ENCODE measurements around the gene SREBF1.

The SREBF1 gene

DNA sequence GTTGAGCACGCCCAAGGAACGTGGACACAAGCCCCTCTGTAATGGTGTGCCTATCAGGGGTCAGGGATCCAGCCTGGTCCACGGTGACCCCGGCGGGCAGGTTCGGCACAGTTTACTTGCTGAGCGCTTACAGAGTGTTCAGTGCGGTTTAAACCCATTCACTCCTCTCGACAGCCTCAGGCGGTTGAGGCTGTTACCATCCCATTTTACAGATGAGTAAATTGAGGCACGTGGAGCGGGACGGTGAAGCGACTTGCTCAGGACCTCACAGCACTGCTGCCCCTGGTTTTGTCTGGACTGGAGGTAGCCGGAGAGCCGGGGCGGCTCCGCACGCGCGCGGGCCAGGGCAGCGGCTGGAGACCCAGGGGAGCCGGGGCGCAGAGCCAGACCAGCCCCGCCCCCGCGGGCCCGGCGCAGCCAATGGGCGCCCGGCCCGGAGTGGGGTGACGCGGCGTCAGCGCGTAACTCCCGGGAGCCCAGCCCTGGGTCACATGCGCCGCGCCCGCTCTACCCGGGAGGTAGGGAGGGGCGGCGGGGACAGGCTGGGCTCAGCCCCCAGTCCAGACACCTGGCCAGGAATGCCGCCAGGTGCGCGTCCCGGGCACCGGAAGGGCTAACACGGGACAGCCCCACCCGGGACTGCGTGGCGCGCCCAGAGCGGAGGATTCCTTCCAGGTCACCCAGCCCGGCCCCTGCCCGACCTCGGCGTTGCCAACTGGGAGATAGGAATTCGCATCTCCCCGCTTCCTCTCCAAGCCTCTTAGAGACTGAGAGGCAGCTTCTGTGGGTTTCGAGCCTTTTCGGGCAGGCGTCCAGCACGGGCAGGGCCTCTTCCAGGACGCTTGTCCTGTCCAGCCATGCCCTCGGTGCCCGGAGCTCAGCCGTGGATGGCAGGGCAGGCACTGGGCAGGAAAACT, 3.3 kb upstream of the SREBF1 start:
- no peak for DNase-seq

- DNase-seq = no peak
Observed at GRCh38 chr17:17837966-17838962, 1.5 kb upstream of the SREBF1 start.

GRCh38 chr17:17837380-17837821, 615 bp upstream of the SREBF1 start:
- no peak for DNase-seq

- DNase-seq = peak; percentile 45
Observed at GRCh38 chr17:17836250-17836817, 452 bp downstream of the SREBF1 start.

- no peak for DNase-seq
Observed at GRCh38 chr17:17835415-17836249, 1.2 kb downstream of the SREBF1 start.

GRCh38 chr17:17834974-17835373, 1.8 kb downstream of the SREBF1 start:
- DNase-seq = no peak

DNA sequence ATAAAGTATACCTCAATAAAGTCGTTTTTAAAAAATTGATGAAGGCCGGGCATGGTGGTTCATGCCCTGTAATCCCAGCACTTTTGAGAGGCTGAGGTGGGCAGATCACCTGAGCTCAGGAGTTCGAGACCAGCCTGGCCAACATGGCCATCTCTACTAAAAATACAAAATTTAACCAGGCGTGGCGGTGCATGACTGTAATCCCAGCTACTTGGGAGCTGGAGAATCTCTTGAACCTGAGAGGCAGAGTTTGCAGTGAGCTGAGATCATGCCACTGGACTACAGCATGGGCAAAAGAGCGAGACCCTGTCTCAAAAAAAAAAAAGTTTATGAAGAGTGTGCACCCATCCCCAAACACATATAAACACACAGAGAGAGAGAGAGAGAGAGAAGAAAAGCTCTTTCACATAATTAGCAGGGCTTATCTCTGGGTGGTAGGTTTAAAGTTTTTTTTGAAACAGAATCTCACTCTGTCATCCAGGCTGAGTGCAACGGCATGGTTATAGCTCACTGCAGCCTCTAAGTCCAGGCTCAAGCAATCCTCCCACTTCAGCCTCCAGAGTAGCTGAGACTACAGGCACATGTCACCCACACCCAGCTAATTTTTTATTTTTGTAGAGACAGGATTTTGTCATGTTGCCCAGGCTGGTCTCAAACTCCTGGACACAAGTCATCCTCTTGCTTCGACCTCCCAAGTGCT, 3.0 kb downstream of the SREBF1 start:
- DNase-seq = no peak

- no peak for DNase-seq
Observed at GRCh38 chr17:17832032-17832363, 4.8 kb downstream of the SREBF1 start.

DNA sequence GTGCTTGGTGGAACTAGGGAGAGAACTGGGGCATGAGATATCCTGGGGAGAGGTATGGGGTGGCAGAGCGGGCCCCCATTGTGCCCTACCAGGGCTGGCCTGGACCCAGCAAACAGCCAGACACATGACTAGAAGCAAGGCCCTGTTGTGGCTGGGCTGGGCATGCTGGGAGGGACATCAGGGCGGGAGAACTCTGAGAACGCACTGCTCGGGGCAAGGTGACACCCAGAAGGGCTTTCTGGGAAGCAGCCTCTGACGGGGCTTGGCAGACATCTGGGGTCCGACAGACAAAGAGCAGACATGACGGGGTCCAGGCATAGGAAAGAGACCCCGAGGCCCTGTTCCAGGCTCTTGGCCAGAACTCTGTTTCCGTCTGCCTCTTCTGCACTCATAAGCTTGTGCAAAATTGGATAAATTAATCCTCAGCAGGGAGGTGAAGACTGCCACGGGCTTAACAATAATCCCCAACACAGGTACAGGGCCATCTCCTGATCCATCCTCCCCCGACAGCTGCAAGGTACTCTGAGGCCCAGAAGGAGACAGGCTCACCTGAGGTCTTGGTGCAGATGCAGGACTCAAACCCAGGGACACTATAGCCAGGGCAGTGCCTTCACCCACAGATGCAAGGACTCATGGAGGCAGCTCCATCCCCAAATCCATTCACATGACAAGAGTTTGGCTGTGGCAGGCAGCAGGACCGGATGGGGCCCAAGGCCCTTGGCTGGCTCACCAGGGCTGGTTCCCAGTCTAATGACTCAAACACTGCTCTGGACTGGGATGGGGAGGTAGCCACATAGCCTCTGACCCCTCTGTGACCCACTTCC, 5.4 kb downstream of the SREBF1 start:
- DNase-seq = no peak

- no peak for DNase-seq
Observed at GRCh38 chr17:17830740-17831207, 6.0 kb downstream of the SREBF1 start.

GRCh38 chr17:17830269-17830567, 6.6 kb downstream of the SREBF1 start:
- no peak for DNase-seq

DNA sequence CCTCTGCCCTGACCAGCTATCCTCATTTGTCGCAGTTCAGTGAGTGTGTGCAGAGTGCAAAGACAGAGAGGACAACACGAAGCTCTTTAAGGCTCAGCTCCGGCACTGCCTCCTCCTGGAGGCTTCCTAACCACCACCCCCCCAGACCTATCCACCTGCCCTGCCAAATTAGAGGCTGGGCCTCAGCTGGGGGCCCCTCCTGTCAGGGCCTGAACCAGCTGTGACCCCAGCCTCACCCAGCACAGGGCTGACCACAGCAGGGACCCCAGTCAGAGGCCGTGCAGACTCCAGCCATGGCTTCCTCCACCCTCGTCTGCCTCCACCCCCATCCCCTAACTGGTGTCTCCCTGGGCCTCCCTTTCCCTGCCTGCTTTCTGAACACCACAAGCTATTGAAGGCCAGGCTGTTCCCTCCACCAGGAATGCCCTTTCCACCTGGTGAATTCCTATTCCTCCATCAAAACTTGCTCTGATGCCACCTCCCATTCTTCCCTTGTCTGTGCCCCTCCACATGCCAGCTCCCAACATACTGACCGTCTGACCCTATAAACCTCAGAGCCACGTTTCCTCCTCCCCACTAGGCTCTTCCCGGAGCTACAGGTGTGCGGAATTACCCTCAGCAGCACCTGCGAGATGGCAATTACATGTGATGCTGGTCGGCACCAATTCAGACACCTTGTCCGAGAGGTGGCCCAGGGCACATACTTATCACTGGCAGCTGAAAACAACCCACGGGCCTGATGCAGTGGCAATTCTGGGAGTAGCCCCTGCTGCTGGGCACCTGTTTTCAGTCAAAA, 8.8 kb downstream of the SREBF1 start:
- no peak for DNase-seq

GRCh38 chr17:17826942-17827785, 9.6 kb downstream of the SREBF1 start:
- no peak for DNase-seq

DNA sequence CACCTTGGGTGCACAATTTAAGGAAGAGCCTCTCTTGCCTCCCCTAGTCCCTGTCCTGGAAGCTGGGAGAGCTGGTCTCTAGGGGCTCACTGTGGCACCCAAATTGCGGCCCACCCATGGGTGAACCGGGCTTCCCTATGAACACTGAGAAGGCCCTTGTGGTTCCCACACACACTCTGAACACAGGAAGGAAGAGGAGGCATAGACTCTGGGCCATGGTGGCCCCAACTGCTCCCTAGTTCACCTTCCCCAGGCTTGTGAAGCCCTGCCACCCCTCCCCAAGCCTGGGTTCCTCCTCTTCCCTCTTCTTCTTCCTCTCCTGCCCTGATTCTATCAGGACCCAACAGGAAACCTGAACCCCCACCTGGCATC, 10.5 kb downstream of the SREBF1 start:
- no peak for DNase-seq

- no peak for DNase-seq
Observed at GRCh38 chr17:17824783-17825614, 11.8 kb downstream of the SREBF1 start.

GRCh38 chr17:17824119-17824782, 12.5 kb downstream of the SREBF1 start:
- DNase-seq = no peak

- DNase-seq = no peak
Observed at GRCh38 chr17:17823433-17824118, 13.2 kb downstream of the SREBF1 start.

Data from NCI-H187 treated with DMSO at 0.1 percent for 48 hours (cell line).